ENCODE measurements around the gene ITPK1. TPM values are rescaled to one million over a fixed set of nuclear protein-coding genes. Genes with fewer than 3 reads are reported as not detected.

The ITPK1 gene
- total RNA-seq, 1 experiment from 2014 or later, result 133 TPM

DNA sequence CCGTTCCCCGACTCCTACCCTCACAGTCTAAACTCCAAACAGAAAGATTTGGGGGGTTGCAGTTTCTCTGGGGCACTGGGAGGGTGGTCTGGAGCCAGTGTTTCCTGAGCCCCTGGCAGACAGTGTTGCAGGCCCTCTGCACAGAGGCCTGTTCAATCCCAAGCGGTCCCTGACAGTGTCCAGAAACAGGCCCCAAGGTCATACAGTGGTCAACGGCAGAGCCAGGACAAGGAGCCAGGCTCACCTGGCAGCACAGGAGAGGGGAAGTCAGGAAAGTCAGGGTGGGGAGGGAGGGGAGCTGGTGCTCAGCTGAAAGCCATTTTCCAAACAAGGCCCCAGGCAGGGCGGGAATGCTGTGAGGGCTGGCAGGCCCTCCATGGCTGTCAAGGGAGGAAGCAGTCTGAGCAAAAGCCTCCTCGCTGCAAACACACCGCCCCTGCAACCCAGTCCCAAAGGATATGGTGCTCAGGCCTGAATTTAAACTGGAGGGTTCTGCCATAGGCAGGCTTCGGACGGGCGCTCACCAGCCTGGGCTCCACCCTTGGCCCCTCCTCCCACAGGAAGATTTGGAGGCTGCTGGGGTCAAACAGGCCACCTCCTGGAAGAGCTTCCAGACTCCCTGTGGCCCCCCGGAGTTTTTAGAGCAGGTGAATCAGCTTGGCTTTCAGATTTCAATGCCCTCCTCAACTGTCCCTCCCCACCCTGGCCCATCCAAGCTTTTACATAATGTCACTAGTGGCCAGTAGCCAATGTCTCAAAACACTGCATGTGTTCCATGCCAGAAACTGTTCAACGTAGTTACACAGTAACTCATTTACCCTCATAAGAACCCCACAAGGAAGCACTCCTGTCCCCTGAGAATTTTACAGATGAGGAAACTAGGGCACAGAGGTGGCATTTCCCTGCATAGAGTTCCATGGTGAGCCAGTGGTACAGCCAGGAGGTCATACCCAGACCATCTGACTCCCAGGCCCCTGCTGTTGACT, 151.3 kb downstream of the ITPK1 start:
- Mint-ChIP-seq H3K36me3 (ENCODE audit: insufficient read depth, unreplicated experiment) (peaks cover 16% of the 10 kb centered on the region), H3K27ac (ENCODE audit: low read depth, unreplicated experiment) (no peak overlapping the region), H3K4me3 (ENCODE audit: unreplicated experiment) (no peak overlapping the region), H3K27me3 (ENCODE audit: insufficient read depth, unreplicated experiment) (no peaks in the 10 kb centered on the region), H3K9me3 (ENCODE audit: unreplicated experiment) (no peaks in the 10 kb centered on the region), H3K4me1 (ENCODE audit: insufficient read depth, unreplicated experiment) (no peaks in the 10 kb centered on the region)
- DNase-seq (ENCODE audit: unreplicated experiment), result no peak
- intact Hi-C loops (cut with micrococcal nuclease), result no loop called here
- CTCF ChIA-PET, result interaction anchor here (0.6 to 1.9 kb wide), 5 partner anchors 9 to 151 kb away, joined by 3 to 6 read pairs (median 4); no protein-coding TSS in a partner anchor
- TF ChIP-seq, protein P1, sequence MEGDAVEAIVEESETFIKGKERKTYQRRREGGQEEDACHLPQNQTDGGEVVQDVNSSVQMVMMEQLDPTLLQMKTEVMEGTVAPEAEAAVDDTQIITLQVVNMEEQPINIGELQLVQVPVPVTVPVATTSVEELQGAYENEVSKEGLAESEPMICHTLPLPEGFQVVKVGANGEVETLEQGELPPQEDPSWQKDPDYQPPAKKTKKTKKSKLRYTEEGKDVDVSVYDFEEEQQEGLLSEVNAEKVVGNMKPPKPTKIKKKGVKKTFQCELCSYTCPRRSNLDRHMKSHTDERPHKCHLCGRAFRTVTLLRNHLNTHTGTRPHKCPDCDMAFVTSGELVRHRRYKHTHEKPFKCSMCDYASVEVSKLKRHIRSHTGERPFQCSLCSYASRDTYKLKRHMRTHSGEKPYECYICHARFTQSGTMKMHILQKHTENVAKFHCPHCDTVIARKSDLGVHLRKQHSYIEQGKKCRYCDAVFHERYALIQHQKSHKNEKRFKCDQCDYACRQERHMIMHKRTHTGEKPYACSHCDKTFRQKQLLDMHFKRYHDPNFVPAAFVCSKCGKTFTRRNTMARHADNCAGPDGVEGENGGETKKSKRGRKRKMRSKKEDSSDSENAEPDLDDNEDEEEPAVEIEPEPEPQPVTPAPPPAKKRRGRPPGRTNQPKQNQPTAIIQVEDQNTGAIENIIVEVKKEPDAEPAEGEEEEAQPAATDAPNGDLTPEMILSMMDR (IDR thresholded peaks at IDR 0.05; ENCODE audit: unreplicated experiment), result no peak
- no TSS peak for BruUV-seq (replicated peaks)
- POLR2A ChIA-PET, result interaction anchor here (0.6 kb wide), 1 partner anchor 1704 kb away, joined by 3 read pairs; no protein-coding TSS in a partner anchor

DNA sequence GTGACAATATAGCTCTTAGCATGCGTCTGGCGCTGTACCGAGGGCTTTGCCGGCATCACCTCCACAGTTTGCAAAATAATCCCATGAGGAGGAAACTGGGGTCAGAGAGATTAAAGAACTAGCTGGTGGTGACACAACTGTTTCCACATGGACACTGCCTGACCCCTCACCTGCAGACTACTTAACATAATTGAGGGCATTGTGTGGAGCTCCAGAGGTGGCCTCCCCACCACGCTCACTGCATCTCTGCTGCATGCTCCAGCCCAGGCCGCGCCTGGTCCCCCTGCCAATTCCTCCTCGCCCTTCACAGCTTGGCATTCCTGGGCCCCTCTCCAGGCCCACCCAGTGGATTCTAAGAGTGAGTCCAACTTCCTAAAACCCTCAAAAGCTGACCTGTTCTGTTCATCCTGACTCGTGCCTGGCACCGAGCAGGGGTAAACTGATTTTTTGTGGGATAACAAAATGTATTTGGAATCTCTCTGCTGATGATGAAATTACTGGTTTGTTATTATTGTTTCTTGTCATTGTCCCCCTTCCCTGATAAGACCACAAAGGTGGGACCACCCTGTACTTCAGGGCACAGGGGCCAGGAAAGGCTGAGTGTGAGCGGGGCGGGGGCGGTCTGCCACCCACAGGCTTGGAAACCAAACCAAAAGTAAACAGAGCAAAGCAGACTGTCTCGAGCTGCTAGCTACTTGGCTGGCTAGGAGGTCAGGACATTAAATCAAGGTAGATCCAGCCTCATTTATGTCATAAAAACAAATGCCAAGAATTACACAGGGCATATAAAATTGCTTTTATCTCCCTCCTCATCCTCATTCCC, 152.2 kb downstream of the ITPK1 start:
- no TSS peak for BruUV-seq (replicated peaks)
- H3K36me3 Mint-ChIP-seq (ENCODE audit: insufficient read depth, unreplicated experiment), result peaks cover 22% of the 10 kb centered on the region
- CTCF ChIA-PET, result interaction anchor here (0.7 to 1.3 kb wide), 6 partner anchors 9 to 175 kb away, joined by 3 to 7 read pairs (median 4); no protein-coding TSS in a partner anchor
- intact Hi-C loops (cut with micrococcal nuclease), result no loop called here
- POLR2A ChIA-PET, result no interaction called here
- DNase-seq (ENCODE audit: unreplicated experiment), result no peak
- TF ChIP-seq, protein P1 (IDR thresholded peaks at IDR 0.05; ENCODE audit: unreplicated experiment), result no peak
- no peaks in the 10 kb centered on the region for H3K27me3 Mint-ChIP-seq (ENCODE audit: insufficient read depth, unreplicated experiment)
- H3K27ac Mint-ChIP-seq (ENCODE audit: low read depth, unreplicated experiment), result no peak overlapping the region
- H3K4me1 Mint-ChIP-seq (ENCODE audit: insufficient read depth, unreplicated experiment), result no peaks in the 10 kb centered on the region
- H3K9me3 Mint-ChIP-seq (ENCODE audit: unreplicated experiment), result no peaks in the 10 kb centered on the region
- no peak overlapping the region for H3K4me3 Mint-ChIP-seq (ENCODE audit: unreplicated experiment)

DNA sequence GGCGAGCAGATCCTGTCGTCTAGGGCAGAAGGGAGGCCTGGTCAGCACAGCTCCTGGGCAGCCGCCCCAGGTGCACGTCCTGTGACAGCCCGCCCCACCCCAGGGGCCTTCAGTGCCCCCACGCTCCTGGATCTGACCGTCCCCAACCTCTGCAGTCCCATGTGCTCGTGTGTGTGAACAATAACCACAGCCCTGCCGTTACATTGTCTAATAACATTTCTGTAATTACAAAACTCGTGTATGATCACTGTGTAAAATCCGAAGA, 153.0 kb downstream of the ITPK1 start:
- Mint-ChIP-seq H3K36me3 (ENCODE audit: insufficient read depth, unreplicated experiment) (peaks cover 23% of the 10 kb centered on the region), H3K27ac (ENCODE audit: low read depth, unreplicated experiment) (no peak overlapping the region), H3K4me3 (ENCODE audit: unreplicated experiment) (no peak overlapping the region), H3K9me3 (ENCODE audit: unreplicated experiment) (no peaks in the 10 kb centered on the region), H3K4me1 (ENCODE audit: insufficient read depth, unreplicated experiment) (no peaks in the 10 kb centered on the region), H3K27me3 (ENCODE audit: insufficient read depth, unreplicated experiment) (no peaks in the 10 kb centered on the region)
- intact Hi-C loops (cut with micrococcal nuclease), result no loop called here
- no peak for DNase-seq (ENCODE audit: unreplicated experiment)
- TF ChIP-seq, protein P1 (IDR thresholded peaks at IDR 0.05; ENCODE audit: unreplicated experiment), result no peak
- ChIA-PET CTCF (interaction anchor here (0.7 to 1.3 kb wide), 5 partner anchors 10 to 176 kb away, joined by 3 to 7 read pairs (median 5); no protein-coding TSS in a partner anchor), POLR2A (no interaction called here)
- BruUV-seq (replicated peaks), result no TSS peak

Measured in MCF 10A (cell line).